GM19240 (cell line): ENCODE measurements around the gene DPEP3.

Source experiments
- DNase-seq: peaks from one replicate; pipeline ENCODE4 v3.0.0; 2011; ENCODE audit warnings: low spot score; ENCODE audit not compliant: insufficient read length

Gene DPEP3

GRCh38 chr16:67931712-67932461 lies 48.4 kb downstream of the DPEP3 start, which contains the start of gene CTRL:
TSS of gene CTRL (minus strand) at chr16:67931862. CDS start at chr16:67931852, 10 bp downstream.
- no peak for DNase-seq

- no peak for DNase-seq
Observed at GRCh38 chr16:67930678-67931211, 49.6 kb downstream of the DPEP3 start.

GRCh38 chr16:67930191-67930590 lies 50.1 kb downstream of the DPEP3 start:
- DNase-seq = no peak

GRCh38 chr16:67928561-67929364 lies 51.5 kb downstream of the DPEP3 start:
- peak; percentile 56 for DNase-seq

- no peak for DNase-seq
Observed at GRCh38 chr16:67928147-67928546, 52.2 kb downstream of the DPEP3 start.

GRCh38 chr16:67927131-67927941 lies 53.0 kb downstream of the DPEP3 start:
- no peak for DNase-seq

- no peak for DNase-seq
Observed at GRCh38 chr16:67926181-67926750, 54.0 kb downstream of the DPEP3 start.
